Kidney (tissue), 14 donors: ENCODE data around the gene COMMD3. TPM values are rescaled to one million over a fixed set of nuclear protein-coding genes. Genes with fewer than 3 reads are reported as not detected.

Experiments
- DNase-seq, 5 donors: peaks; one replicate each; pipeline ENCODE4 v3.0.0-alpha.2; 2013 to 2020
- FAIRE-seq: peaks from 2 replicates; lab custom pipeline; 2012; peaks lifted over from hg19 to GRCh38; lab: Jason Lieb, UNC
- H3K27ac ChIP-seq, 2 donors: one replicate each; pipeline ENCODE4 v1.7.0; 2013; ENCODE audit warnings: low read depth in 2 of 2, low read length in 2 of 2, inconsistent platforms in 1 of 2
- H3K27me3 ChIP-seq: one replicate; pipeline ENCODE4 v1.7.1; 2013; ENCODE audit warnings: low read length, inconsistent platforms; ENCODE audit not compliant: control insufficient read depth, insufficient read depth
- H3K36me3 ChIP-seq, 3 donors: one replicate each; pipeline versions ENCODE4 v1.7.0 to v1.7.1; 2013; ENCODE audit warnings: low read length in 3 of 3, control low read depth in 1 of 3, inconsistent platforms in 1 of 3; ENCODE audit not compliant: insufficient read depth in 3 of 3, control insufficient read depth in 2 of 3
- H3K4me1 ChIP-seq, 3 donors: one replicate each; pipeline versions ENCODE4 v1.7.0 to v1.7.1; 2013; ENCODE audit warnings: low read length in 3 of 3, inconsistent platforms in 1 of 3, low read depth in 1 of 3; ENCODE audit not compliant: control insufficient read depth in 2 of 3, insufficient read depth in 2 of 3
- H3K4me3 ChIP-seq, 3 donors: one replicate each; pipeline versions ENCODE4 v1.7.0 to v1.8.1; 2013; ENCODE audit warnings: low read length in 3 of 3, control low read depth in 1 of 3, inconsistent platforms in 1 of 3
- H3K9ac ChIP-seq, 3 donors: one replicate each; pipeline versions ENCODE4 v1.7.0 to v1.7.1; 2013; ENCODE audit warnings: low read length in 3 of 3, control low read depth in 1 of 3, inconsistent platforms in 1 of 3
- H3K9me3 ChIP-seq, 3 donors: one replicate each; pipeline versions ENCODE4 v1.7.0 to v1.7.1; 2013; ENCODE audit warnings: low read length in 3 of 3, control low read depth in 1 of 3, inconsistent platforms in 1 of 3; ENCODE audit not compliant: control insufficient read depth in 2 of 3, insufficient read depth in 1 of 3
- CTCF ChIP-seq: IDR thresholded peaks from 3 replicates; pipeline ENCODE4 v1.5.1; 2012; ENCODE audit warnings: mild to moderate bottlenecking, moderate library complexity, borderline replicate concordance; ENCODE audit not compliant: insufficient read depth; ENCODE audit errors: extremely low read depth
- intact Hi-C: fragments of 100-400 bp; cut with DNase I; formaldehyde crosslinking; loops from one replicate; pipeline ENCODE4 v1.11.1; 2022
- polyA plus RNA-seq: library from polyadenylated mRNA; stranded (reverse); fragments of 350-450 nt; fragmentation: Illumina TruSeq; extraction: RNeasy Lipid Tissue Mini Kit (QIAGEN cat#74804); gene quantifications from one replicate; pipeline ENCODE4 v1.2.3, GENCODE V29; 2014; ENCODE audit warnings: low read depth, low replicate concordance; ENCODE audit not compliant: insufficient read depth
- total RNA-seq: library from RNA; stranded (reverse); fragmentation: NEBNext Ultra II Directional; extraction: Animal tissue kit (Norgen Biotek cat#: 25700); gene quantifications from one replicate; pipeline ENCODE4 v1.2.1, GENCODE V29; 2021
- donor health status: control.
- donor health status: control.
- donor health status: control.
- donor health status: control.
- donor health status: control.
- donor health status: DM: yes; HTN: yes; CAD: no.
- donor health status: Normal renal cell carcinoma (clear cell type).

The COMMD3 gene
- total and polyA plus RNA-seq, 2 donors from 2014 or later: 46.2 to 72.8 TPM

DNA sequence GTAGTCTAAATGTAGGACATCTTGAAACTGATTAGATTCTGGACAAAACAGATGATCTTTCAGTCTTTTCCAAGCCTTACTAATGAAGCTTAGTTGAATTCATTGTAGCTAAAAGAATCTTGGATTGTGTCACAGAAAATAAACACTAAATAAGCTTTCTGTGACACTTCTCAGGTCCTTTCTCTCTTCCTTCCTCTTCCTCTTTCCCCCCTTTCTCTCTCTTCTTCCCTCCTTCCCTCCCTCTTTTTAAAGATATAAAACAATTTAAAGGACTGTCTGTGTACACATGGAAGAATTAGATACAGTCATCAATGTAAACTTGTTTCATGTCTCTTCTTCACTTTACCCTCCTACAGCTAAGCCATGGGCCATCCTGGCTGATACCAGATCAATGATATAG lies 5.3 kb upstream of the COMMD3 start:
- Histone ChIP-seq H3K4me1 (no peaks in the 10 kb centered on the region), H3K27ac (no peak overlapping the region), H3K36me3 (no peaks in the 10 kb centered on the region), H3K9me3 (no peaks in the 10 kb centered on the region), H3K9ac (no peak overlapping the region), H3K4me3 (no peak overlapping the region), H3K27me3 (no peaks in the 10 kb centered on the region)
- TF ChIP-seq CTCF: no peak
- FAIRE-seq: no peak
- intact Hi-C loops: no loop called here
- no peak for DNase-seq

DNA sequence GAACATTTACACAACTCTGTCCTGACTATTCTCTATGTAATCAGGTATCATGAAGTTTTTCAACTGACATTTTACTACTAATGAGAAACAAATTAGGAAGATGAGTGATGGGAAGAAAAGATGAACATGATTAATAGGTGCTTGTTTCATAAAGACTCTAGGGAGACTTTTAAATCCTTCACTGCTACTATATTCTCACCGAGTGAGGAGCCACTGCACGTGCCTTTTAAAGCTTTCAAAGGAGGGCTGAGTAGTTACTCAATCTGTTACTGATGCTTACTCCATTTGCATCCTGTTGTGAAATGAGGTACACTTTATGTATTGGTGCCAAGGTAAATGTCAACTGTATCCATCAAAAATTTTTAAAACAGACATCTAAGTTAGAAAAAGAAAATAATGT lies 1.3 kb upstream of the COMMD3 start:
- FAIRE-seq (no peak), DNase-seq (peak in 1 of 5 donors; percentile 25)
- no peak for TF ChIP-seq CTCF
- Histone ChIP-seq H3K4me1 (peaks cover 0 to 7% (median 4%) of the 10 kb centered on the region in 3 donors), H3K9me3 (no peaks in the 10 kb centered on the region), H3K27me3 (no peaks in the 10 kb centered on the region), H3K9ac (no peak overlapping the region), H3K4me3 (no peak overlapping the region), H3K36me3 (no peaks in the 10 kb centered on the region), H3K27ac (no peak overlapping the region)
- intact Hi-C loops: no loop called here

GRCh38 chr10:22315455-22316285 lies 518 bp upstream of the COMMD3 start:
- Histone ChIP-seq H3K27ac (peak overlapping the region; percentile 74 to 90), H3K4me1 (peaks cover 0 to 10% (median 7%) of the 10 kb centered on the region in 3 donors), H3K9me3 (no peaks in the 10 kb centered on the region), H3K4me3 (peak overlapping the region; percentile 69 to 93 (median 74)), H3K27me3 (no peaks in the 10 kb centered on the region), H3K36me3 (no peaks in the 10 kb centered on the region), H3K9ac (peak overlapping the region; percentile 61 to 81 (median 78))
- FAIRE-seq (no peak), DNase-seq (no peak)
- no peak for TF ChIP-seq CTCF
- intact Hi-C loops: no loop called here
